GM21576 (cell line): Measurements from ENCODE around the gene OR4A15.

Source experiments
- ATAC-seq: cut with Tn5 transposase; IDR thresholded peaks from one replicate; pipeline ENCODE4 v1.9.1; 2021; ENCODE audit warnings: mild to moderate bottlenecking, moderate library complexity; ENCODE audit not compliant: unreplicated experiment

Gene OR4A15

GRCh38 chr11:55367674-55368073 is at the start of gene OR4A15:
OR4A15 (plus strand) TSS chr11:55367974; CDS start chr11:55367974, 0 bp downstream.
- no peak for ATAC-seq

- ATAC-seq, result no peak
Measured at GRCh38 chr11:55324500-55324899, 43.3 kb upstream of the OR4A15 start.

DNA sequence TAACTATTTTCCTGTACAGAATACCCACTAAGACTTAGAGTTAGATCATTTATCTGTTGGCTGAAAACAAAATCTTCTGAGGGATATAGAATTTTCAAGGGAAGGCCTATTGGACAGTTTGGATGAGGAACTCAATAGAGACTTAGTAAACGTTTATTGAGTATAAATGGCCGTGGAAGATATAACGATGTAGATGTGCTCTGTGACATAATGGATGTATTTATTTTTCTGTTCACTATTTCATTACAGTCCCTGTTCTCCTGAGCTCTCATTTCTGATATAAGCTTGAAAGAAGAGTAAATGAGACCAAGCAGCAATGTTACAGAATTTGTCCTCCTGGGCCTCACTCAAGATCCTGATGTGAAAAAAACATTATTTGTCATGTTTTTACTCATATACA is 24.9 kb upstream of the OR4A15 start, which contains the start of gene OR4A16:
Gene OR4A16 (plus strand): TSS at position 301 of the 400 bp plus-strand sequence. CDS start 0 bp downstream, at position 301.
- no peak for ATAC-seq

- no peak for ATAC-seq
Measured at GRCh38 chr11:55345306-55345705, 22.5 kb upstream of the OR4A15 start.

GRCh38 chr11:55349032-55349431 is 18.7 kb upstream of the OR4A15 start:
- ATAC-seq, result no peak

DNA sequence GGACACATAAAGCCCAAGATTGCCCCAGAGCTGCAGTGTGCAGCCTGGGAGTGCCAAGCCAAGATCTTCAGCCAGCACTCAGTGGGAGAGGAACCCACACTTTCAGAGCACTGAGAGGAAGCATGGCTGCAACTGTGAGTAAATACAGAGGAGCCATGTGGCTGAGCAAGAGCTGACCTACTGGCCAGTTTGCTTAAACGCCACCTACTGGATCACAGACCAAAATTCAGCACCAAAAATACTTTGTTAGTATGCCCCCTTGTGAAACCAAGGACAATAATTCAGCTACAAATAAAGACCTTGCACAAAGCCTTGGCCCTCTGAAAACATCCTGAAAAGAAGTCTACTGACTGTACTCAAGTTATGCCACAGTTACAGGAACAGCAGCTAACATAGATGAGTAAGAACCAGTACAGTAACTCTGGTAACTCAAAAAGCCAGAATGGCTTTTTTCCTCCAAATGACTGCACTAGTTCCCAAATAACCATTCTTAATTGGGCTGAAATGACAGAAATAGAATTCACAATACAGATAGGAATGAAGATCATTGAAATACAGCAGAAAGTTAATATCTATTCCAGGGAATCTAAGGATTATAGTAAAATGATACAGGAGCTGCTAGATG is 10.1 kb upstream of the OR4A15 start:
- no peak for ATAC-seq

GRCh38 chr11:55401011-55401410 is 33.2 kb downstream of the OR4A15 start:
- no peak for ATAC-seq
